NCI-H2196 treated with DMSO at 0.1 percent for 48 hours (cell line): Measurements from ENCODE around the gene SNRNP35.
A peak's percentile ranks its signal among the peaks of the same experiment; 100 is the strongest.
"Not testable (repeated sequence)": the region's sequence is repeated elsewhere in the genome, so short reads cannot be mapped to it uniquely, and the experiment has no call there.

Experiments used
- DNase-seq: peaks from one replicate; lab custom pipeline; 2025; ENCODE audit not compliant: unreplicated experiment; lab: John Stamatoyannopoulos, UW

The SNRNP35 gene, protein sequence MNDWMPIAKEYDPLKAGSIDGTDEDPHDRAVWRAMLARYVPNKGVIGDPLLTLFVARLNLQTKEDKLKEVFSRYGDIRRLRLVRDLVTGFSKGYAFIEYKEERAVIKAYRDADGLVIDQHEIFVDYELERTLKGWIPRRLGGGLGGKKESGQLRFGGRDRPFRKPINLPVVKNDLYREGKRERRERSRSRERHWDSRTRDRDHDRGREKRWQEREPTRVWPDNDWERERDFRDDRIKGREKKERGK

GRCh38 chr12:123457980-123458779 lies at the start of gene SNRNP35:
Gene SNRNP35 (plus strand): TSS chr12:123458139. CDS start chr12:123465541, 7,402 bp downstream.
- DNase-seq: peak; percentile 70

- DNase-seq: not testable (repeated sequence)
Observed at GRCh38 chr12:123408619-123409018, 49.3 kb upstream of the SNRNP35 start.

GRCh38 chr12:123409284-123410040 lies 48.5 kb upstream of the SNRNP35 start:
- DNase-seq: not testable (repeated sequence)

- no peak for DNase-seq
Observed at GRCh38 chr12:123410041-123410412, 47.9 kb upstream of the SNRNP35 start.

DNA sequence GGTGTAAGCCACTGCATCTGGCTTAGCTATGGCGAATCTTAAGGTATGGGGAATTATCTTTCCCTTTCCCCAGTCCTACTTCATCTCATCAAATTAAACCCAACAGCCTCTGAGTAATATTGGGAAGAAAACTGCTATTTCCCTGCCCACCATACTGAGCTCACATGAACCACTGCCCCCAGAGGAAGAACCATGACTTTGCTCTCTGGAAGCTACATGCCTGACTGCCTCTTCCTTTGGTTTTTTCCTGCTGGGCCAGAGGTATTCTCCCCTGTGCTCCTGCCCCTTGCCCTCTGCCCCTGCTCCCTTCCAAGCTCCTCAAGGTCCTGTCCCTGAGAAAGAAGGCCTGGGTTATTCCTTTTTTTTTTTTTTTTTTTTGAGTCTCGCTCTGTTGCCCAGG lies 36.6 kb upstream of the SNRNP35 start:
- DNase-seq: no peak

DNA sequence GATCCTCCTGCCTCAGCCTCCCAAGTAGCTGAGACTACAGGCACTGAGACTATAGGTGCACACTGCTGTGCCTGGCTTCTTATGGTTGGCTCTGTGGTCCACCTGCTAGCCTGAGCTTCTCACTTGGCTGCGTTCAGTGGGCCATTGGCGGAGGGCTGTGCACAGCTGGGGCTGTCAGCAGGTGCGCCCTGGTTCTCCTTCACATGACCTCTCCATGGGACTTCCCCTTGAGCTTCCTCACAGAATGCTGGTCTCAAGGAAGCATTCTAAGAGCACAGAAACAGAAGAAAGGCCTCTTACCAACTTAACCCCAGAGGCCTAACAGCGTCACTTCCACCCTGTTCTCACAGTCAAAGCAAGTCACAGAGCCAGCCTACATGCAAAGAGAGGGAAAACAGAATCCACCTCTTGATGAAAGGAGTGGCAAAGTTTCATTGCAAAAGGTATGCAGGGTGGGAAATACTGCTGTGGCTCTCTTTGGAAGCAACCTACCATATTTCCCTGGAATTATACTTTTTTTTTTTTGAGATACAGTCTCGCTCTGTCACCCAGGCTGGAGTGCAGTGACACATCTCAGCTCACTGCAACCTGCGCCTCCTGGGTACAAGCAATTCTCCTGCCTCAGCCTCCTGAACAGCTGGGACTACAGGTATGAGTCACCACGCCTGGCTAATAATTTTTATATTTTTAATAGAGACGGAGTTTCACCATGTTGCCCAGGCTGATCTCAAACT lies 30.7 kb upstream of the SNRNP35 start:
- DNase-seq: no peak

DNA sequence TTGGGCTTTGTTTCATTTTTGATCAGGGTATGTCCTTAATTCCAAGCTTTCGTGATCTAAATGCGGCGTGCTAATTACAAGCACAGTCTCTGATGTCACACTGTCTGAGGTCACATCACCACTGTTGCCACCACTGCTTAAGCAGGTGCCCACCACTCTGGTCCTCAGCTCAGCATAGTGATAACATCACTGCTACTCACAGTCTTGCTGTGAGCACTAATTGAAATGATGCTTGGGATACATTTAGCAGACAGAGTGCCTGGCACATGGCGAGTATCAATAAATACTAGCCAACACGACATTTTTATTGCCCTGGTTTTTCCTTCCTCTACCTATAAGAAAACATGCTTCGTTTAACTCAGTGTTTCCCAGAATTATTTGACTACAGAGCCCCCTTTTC lies 29.3 kb upstream of the SNRNP35 start:
- no peak for DNase-seq

GRCh38 chr12:123429101-123429500 lies 28.8 kb upstream of the SNRNP35 start:
- not testable (repeated sequence) for DNase-seq

DNA sequence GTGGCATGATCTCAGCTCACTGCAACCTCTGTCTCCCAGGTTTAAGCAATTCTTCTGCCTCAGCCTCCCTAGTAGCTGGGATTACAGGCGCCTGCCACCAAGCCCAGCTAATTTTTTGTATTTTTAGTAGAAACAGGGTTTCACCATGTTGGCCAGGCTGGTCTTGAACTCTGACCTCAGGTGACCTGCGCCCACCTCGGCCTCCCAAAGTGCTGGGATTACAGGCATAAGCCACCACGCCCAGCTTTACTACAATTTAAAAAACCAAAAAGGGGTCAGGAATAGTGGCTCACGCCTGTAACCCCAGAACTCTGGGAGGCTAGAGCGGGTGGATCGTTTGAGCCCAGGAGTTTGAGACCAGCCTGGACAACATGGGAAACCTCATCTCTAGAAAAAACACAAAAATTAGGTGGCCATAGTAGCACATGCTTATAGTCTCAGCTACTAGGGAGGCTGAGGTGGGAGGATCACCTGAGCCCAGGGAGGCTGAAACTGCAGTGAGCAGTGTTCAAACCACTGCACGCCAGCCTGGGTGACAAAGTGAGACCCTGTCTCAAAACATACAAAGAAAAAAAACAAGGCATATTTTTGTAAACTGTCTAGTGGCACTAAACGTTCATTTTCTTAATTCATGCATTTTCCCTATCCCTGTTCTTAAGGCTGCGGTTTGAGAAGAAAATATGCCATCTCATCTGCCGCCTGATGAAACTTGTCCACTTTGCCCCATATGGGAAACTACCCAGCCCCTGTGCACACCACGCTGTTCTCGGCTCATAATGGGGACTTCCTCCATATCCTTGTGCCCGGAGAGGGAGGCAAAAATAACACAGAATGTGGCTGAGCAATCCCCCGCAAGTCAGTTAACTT lies 25.8 kb upstream of the SNRNP35 start:
- not testable (repeated sequence) for DNase-seq

DNA sequence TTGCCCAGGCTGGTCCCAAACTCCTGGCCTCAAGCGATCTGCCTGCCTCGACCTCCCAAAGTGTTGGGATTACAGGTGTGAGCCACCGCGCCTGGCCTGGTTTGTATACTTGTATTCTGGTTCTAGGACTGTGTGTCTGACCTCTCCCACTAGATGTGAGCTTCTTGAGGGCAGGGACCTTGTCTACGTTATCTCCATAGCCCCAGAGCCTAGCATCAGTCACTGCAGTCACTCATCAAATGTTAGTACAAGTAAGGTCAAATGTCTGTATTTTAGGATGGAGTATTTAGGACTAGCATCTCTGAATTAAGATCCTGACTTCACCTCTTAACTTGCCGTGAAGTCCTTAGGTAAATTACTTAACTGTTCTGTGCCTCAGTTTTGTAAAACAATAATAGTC lies 24.3 kb upstream of the SNRNP35 start:
- DNase-seq: no peak

- DNase-seq: no peak
Observed at GRCh38 chr12:123435636-123436016, 22.3 kb upstream of the SNRNP35 start.

DNA sequence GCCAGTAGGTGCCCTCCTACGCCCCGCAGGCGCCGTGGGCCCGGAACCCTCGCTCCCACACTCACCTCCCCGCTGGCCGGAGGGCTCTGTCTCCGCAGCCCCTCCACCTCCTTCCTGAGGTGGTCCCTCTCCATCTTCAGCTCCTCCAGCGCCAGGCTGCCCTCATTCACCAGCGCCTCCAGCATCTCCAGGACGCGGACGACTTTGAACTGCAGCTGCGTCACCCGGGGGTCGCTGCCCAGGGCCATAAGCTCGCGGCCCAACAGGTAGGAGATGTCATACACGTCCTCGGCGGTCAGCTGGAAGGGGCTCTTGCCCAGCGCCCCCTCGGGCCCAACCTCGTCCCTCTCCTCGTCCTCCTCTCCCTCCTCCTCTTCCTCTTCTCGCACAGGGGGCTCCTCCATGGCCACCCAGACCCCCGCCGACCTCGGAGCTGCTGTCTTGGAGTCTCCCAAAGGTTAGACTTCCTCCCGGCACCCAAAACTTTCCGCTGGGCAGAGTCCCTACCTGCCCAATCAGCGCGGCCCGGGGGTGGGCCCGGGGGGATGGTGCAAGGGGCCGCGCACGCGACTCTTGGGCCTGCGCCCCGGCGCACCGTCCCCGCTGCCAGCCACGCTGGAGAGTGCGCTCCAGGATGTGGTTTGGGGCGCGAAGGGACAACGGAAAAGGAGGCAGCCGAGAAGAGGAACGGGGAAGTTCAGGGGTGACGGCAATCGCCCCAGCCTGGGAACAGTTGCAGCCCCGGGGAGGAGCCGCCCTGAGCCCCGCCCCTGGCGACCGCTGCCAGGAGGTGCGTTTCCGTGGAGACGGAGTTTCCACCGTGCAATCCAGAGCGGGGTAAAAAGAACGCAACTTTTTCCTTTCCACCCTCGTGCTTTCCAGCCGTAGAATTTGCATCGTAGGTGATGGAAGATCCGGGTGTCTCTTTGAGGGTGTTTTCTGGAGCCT lies 21.6 kb upstream of the SNRNP35 start, which contains the start of gene RILPL2:
TSS of gene RILPL2 (minus strand) at position 668 of the 948 bp plus-strand sequence. CDS start at position 404, 264 bp downstream.
- peak; percentile 52 for DNase-seq

- no peak for DNase-seq
Observed at GRCh38 chr12:123441523-123442164, 16.3 kb upstream of the SNRNP35 start.

- DNase-seq: no peak
Observed at GRCh38 chr12:123442774-123443173, 15.2 kb upstream of the SNRNP35 start.

- DNase-seq: no peak
Observed at GRCh38 chr12:123444092-123445026, 13.6 kb upstream of the SNRNP35 start.

DNA sequence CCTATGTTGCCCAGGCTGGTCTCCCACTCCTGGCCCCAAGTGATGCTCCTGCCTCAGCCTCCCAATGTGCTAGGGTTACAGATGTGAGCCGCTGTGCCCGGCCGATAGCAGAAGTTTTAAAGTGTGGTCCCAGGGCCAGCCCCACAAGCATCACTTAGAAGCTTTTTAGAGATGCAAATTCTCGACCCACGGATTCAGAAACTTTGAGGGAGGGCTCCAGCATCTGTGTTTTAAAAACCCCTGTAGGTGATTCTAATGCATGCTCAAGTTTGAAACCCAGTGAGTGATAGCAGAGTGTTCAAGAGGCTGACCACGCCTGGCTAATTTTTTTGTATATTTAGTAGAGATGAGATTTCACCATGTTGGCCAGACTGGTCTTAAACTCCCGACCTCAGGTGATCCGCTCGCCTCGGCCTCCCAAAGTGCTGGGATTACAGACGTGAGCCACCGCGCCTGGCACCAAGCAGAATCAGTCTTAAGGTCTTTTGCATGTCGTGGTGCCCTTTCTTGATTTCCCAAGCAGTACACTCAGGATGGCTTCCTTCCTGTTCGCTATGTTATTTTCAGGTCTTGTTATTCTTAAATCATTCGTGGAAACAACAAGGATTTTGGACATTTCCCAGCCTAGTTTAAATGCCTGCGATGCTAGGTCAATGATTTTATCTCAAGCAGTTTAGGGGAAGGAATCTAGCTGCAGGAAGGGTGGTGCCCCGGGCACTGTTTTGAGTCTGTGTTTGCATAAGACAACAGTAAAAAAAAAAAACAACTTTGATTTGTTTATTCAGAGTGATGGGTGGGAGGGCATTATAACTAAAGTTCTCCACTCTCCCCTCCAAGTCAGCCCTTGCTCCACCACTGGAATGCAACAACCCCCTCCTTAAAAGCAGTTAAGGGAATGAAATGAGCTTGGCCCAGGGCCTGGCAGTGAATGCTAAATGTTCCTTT lies 12.3 kb upstream of the SNRNP35 start:
- DNase-seq: no peak
